Measurements from ENCODE around the gene SELENOF.
A peak's percentile ranks its signal among the peaks of the same experiment; 100 is the strongest.
"Not testable (repeated sequence)": the region's sequence is repeated elsewhere in the genome, so short reads cannot be mapped to it uniquely, and the experiment has no call there.

SELENOF gene

DNA sequence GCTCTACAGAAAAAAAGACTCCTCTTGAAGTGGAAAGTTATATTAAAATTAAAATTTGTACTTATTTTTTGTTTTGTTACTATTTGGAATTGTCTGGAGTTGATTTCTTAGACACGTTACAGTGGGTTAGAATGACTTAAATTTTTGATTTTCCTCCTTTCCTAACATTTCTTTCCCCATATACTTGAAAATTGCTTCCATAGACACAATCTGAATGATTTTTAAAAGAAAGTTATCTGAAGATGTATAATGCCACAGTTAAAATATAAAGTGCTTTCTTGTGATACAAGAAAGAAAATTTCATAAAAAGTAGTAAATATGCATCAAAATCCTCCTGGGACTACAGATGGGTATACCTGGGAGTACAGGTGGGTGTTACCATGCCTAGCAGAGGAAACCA lies 2.8 kb upstream of the SELENOF start:
- no peak for DNase-seq (ENCODE audit: low read depth, low spot score)

DNA sequence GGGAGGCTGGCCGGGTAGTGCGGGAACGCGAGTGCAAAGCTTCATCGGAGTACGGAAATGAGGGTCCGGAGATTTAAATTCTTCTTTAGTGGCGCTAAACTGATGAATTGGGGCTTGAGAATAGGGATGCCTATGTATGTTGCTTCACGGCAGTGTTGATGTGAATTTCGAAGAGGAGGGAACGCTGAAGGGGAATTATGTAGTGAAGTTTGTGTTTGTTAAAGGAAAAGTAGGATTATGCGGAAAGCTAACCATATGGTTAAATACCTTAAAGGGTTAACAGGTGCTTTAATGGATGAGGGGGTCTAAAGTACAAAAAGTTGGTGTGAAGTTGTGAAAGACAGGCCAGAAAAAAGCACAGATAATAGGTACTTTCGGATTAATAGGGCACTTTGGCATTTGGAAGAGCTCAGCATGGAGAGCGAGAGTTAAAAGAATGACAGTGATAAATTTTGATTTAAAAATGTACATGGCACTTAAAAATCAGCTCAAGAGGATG lies 1.9 kb upstream of the SELENOF start:
- no peak for DNase-seq (ENCODE audit: low read depth, low spot score)

DNA sequence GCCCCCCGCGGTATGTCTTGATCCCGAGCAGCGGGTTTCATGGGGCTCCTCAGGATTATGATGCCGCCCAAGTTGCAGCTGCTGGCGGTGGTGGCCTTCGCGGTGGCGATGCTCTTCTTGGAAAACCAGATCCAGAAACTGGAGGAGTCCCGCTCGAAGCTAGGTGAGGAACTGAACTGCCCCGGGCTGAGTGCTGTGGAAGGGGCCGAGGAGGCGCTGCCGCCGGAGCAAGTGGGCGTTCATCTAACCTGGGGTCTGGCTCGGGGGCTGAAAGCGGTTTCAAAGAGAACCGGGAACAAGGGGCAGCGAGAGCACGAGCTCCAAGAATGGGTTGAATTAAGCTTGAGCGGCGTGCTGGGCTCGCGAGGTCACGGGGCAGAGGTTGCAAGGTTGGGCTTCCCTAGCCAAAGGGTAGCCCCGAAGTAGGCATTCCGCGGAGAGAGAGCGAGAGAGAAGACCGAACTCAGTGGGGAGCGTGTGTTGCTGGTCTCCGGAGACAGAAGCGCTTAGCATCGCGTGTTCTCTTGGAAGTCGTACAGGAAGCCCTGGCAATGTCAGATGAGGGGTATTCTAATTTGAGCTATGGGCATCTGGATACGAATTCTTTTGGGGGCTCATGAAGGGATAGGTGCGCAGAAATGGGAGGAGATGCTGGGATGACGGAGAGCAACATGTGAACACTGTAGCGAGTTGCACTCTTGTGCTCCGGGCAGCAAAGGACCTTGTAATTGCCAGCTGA lies 1.2 kb upstream of the SELENOF start:
- DNase-seq (ENCODE audit: low read depth, low spot score) = peak; percentile 88

DNA sequence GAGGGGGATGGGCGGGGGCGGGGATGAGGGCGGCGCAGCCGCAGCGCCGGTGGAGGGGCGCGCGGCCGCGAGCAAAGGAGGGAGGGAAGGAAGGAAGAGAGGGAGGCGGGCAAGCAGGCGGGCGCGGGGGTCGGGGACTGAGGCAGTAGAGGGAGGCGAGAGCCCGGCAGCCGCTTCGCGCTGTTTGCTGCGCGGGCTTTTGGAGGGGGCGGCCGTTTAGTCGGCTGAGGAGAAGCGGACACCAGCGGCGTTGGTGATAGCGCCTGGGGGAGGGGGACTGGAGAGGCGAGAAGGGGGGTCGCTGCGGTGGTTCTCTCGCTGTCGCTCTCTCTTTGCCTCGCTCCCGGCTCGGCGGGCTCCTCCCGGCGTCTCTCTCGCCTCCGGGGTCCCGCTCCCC lies 673 bp upstream of the SELENOF start, which contains the start of gene HS2ST1:
TSS of gene HS2ST1 (plus strand) at position 35 of the 397 bp plus-strand sequence.
- DNase-seq (ENCODE audit: low read depth, low spot score) = no peak

DNA sequence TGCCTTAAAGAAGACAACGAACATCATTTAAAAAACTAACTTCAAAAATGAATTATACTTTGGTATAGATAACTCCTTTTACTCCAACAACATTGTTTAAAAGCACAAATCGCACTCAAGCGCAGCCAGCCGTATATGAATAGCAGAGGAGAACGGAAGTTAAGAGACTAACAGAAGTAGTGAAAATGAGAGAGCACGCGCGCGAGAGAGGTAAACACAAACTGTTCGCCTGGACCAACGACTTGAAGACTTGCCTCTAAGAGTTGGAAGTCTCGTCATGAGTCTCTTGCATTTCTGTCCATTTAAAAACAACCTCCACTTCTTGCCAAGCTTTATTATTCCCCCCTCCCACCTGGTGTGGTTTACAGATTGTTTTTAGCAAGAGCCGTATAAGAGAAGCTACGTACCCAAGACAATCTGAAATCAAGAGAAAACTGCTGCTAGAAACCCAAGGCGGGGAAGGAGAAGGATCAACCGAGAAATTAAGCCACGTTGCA lies 479 bp downstream of the SELENOF start:
- no peak for DNase-seq (ENCODE audit: low read depth, low spot score)

DNA sequence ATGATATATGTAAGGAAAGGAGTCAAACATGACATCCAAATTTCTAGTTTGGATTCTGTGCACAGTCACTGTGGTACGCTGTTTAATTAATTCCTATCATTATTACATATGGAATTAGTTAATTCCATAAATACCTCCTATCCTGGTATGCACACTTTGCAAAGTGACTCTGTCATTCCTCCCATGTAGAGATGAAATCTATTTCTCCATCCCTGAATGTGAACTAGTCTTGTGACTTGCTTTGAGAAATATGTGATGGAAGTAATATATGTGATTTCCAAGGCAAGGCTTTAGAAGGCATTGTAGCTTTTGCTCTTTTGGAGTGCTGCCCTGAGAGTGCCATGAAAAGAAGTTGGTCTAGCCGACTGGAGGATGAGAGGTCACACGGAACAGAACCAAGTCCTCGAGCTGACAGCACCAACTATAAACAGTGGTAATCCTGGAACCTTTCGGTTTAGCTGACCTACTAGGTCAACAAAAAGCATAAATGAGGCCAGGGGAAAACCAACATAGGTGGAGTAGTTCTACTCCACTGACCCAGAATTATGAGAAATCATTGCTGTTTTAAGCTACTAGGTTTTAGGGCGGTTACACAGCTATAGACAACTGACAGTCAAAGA lies 1.5 kb downstream of the SELENOF start:
- no peak for DNase-seq (ENCODE audit: low read depth, low spot score)

DNA sequence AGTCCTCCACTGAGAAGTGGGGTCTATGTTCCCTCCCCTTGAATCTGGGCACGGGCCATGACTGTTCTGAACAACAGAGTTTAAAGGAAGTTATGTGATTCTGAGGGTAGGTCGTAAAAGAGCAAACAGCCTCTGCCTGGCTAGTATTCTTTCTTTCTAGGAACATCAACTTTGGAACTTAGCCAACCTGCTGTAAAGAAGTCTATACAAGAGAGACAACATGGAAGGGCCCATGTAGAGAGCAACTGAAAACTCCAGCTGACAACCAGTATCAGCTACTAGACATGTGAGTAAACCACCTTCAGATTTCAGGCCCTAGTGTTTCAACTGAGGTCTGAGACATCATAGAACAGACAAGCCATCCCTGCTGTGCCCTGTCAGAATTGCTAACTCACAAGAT lies 7.5 kb downstream of the SELENOF start:
- no peak for DNase-seq (ENCODE audit: low read depth, low spot score)

DNA sequence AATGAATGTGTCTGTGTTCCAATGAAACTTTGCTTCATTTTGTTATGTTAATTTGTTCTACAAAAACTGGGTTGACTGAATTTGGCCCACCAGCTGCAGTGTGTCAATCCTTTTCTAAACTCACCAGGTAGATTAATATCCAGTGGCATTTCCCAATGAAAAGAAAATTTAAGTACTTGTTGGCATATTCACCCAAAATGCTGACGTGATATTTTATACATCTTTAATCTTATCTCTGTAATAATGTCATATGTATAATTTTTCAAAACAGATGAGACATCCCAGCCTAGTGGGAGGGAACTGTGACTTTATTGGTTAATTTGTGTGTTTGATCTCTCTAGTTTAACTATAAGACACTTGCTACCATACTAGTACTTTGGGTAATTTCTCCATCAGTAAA lies 8.1 kb downstream of the SELENOF start:
- no peak for DNase-seq (ENCODE audit: low read depth, low spot score)

DNA sequence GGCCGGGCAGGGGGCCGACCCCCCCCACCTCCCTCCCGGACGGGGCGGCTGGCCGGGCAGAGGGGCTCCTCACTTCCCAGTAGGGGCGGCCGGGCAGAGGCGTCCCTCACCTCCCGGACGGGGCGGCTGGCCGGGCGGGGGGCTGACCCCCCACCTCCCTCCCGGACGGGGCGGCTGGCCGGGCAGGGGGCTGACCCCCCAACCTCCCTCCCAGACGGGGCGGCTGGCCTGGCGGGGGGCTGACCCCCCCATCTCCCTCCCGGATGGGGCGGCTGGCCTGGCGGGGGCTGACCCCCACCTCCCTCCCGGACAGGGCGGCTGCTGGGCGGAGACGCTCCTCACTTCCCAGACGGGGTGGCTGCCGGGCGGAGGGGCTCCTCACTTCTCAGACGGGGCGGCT lies 14.5 kb downstream of the SELENOF start:
- not testable (repeated sequence) for DNase-seq (ENCODE audit: low read depth, low spot score)

DNA sequence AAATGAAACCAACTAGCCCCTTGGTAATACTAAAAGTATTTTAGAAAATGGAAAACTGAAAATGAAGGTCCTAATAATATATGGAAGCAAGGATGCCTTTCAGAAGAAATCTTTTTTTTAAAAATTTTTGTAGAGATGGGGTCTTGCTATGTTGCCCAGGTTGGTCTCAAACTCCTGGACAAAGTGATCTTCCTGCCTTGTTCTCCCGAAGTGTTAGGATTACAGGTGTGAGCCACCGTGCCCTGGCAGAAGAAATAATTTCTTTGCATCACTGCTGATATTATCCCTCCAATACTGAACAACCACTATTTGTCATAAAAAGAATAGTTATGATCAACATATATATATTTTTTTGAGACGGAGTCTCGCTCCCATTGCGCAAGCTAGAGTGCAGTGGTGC lies 25.6 kb downstream of the SELENOF start:
- DNase-seq (ENCODE audit: low read depth, low spot score) = no peak

DNA sequence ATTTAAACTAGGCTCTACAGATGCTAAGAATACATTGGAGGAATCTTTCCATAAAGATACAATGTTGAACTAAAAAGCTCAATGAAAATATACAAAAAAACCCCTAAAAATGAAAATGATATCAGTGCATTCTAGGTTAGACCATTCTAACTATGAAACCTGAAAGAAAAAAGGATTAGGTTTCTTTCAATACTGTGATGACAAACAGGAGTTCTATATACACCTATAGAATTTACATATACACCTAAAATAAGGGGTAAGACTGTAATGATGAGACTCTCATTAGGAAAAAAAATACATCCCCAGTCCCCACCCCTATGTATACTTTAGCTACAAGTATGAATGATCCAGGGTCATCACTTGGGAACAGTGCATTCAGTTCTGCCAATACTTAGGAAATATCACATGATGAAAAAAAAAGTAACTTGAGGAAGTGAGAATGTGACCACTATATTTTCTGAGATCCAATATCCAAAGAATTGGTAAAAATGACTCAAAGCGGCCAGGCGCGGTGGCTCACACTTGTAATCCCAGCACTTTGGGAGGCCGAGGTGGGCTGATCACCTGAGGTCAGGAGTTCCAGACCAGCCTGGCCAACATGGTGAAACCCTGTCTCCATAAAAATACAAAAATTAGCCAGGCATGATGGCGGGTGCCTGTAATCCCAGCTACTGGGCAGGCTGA lies 26.3 kb downstream of the SELENOF start:
- no peak for DNase-seq (ENCODE audit: low read depth, low spot score)

DNA sequence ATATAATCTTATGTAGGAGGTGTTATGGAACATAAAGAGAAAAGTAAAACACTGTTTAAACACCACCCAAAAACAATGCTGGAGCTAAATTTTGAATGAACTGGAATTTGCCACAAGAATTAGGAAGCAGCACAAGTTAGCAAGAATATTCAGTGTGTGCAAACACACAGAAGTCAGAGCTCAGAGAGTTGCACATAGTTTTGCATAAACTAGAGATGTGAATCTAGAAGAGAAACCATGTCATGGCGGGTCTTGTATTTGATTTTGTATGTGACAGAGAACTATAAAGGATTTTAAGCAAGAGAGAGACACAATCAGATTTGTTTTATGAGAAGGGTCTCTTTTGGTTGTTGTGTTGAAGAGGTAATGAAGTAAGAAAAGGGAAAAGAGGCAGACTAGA lies 38.2 kb downstream of the SELENOF start:
- no peak for DNase-seq (ENCODE audit: low read depth, low spot score)

DNA sequence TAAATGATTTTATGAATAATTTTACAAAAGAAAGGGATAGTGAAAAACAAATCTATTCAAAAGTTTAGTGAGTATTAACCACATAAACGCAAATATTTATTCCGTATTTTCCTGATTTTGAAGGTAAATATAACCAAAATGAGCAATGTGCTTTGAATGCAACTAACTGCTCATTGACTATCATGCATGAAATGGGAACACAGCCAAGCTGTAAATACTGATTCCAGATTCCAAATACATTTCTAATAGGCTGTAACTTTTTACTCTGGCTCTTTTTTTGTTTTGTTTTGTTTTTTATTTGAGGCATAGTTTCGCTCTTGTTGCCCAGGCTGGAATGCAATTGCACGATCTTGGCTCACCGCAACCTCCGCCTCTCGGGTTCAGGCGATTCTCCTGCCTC lies 41.8 kb downstream of the SELENOF start:
- no peak for DNase-seq (ENCODE audit: low read depth, low spot score)

DNA sequence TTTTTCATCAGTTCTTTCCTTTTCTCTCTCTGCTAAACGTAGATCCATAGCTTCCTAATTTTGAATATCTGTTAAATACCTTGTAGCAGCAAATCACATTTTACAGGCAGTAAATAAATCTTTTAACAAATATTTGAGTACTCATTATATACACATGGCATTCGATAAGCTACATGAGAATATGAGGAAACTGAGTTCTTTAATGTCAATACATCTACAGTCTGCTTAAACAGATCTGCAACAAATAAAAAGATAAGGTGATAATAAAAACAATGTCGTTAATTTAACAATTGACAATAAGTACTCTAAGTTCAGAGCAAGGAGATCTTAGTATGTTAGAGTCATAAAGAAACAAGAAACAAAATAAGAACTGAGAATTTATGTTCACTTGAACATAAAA lies 42.9 kb downstream of the SELENOF start:
- no peak for DNase-seq (ENCODE audit: low read depth, low spot score)

DNA sequence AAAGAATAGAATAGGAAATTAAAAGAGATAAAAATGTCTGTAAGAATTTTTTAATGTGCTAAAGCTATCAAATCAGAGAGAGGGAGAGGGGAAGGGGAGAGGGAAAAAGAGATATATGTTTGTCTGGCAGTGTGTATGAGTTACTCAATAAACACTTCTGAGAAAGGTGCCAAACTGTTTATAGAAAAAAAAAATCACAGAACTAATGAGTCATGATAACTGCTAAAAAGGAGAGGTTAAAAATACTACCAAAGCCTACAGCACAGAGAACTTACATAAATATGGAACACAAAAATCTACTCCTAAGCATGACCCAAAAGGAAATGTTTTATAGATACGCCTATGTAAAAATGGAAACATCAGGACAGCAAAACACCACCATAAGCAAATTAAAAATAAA lies 45.4 kb downstream of the SELENOF start:
- DNase-seq (ENCODE audit: low read depth, low spot score) = no peak

DNA sequence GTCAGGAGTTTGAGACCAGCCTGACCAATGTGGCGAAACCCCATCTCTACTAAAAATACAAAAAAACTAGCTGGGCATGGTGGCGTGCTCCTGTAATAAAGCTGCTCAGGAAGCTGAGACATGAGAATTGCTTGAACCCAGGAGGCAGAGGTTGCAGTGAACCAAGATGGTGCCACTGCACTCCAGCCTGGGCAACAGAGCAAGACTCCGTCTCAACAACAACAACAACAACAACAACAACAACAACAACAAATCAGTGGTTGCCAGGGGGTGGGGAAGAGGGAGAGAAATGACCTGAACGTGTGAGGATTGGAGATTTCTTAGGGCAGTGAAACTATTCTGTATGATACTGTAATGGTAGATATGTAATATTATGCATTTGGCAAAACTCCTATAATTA lies 46.6 kb downstream of the SELENOF start:
- not testable (repeated sequence) for DNase-seq (ENCODE audit: low read depth, low spot score)

DNA sequence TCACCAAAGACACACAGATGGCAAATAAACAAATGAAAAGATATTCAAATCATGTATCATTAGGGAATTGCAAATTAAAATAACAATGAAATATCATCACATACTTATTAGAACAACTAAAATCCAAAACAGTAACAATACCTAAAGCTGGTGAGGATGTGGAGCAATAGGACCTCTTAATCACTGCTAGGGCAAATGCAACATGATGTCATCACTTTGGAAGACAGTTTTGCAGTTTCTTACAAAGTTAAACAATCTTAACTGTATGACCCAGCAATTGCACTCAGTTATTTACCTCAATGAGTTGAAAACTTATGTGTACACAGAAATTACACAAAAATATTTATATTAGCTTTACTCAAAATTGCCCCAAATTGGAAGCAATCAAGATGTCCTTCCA lies 47.3 kb downstream of the SELENOF start:
- DNase-seq (ENCODE audit: low read depth, low spot score) = no peak

DNA sequence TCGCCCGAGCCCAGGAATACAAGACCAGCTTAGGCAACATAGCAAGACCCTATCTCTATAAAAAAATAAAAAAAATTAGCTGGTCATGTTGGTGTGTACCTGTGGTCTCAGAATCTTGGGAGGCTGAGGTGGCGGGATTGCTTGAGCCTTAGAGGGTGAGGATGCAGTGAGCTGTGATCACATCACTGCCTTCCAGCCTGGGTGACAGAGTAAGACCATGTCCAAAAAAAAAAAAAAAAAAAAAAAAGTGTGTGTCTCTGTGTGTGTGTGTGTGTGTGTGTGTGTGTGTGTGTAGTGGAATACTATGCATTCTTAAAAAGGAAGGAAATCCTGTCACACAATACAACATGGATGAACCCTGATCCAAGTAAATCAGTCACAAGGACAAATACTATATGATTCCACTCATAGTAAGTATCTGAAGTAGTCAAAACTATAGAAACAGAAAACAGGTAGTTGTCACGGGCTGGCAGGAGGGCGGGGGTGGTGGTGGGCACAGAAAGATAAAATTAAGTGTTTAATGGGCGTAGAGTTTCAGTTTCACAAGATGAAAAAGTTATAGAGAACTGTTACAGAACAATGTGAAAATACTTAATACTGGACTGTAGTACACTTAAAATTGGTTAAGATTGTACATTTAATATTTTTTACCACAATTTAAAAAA lies 47.8 kb downstream of the SELENOF start:
- no peak for DNase-seq (ENCODE audit: low read depth, low spot score)

DNA sequence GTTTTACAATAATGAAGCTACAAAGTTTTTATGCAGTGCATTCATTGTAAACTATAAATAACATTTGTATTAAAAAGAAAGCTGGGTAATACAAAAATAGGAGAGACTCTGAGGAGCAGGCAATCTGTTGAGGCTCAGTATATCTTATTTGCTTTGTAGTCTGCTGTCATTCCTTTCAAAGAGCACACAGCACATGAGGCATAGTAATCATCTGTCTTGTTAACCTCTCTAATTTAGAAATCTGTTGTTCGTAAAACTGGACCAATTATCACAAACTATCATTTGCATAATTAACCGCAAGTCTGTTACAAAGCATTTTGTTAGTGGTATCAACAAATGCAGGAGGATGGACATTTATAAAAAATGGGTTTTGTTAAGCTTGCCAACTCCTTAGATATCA lies 51.0 kb downstream of the SELENOF start:
- DNase-seq (ENCODE audit: low read depth, low spot score) = no peak

DNA sequence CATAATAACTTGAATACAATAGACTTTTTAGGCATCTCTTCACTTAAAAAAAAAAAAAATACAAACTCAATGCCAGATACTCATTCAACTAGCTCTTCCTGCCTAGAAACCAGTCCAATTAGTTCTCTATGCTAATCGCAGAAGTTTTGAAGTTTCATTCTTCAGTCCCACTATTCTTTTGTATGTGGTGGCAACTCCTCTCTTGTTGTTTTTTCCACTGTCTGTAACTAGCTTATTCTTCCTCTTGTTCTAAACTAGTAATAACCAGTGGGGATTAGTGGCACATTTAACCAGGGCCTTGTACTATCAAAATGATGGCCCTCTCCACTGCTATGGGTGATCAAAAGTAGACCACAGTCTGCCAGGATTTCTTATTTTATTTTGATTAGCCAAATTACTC lies 52.5 kb downstream of the SELENOF start:
- DNase-seq (ENCODE audit: low read depth, low spot score) = no peak

DNA sequence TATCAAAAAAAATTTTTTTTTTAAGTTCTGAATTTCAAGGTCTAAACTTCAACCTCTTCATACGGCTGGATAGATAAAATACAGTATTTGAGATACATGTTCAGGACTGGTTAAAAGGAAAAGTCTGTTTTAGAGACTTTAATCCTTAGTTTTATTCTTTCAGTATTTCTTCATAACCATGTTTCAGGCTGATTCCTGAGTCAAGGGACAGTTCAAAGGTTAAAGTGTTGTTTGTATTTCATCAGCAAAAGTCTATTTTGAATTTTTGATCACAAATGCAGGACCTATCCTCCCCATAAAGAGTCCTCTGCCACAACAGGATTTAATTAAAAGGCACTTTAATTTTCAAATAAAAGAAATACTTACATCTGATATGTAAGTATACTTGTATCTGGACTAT lies 53.5 kb downstream of the SELENOF start:
- no peak for DNase-seq (ENCODE audit: low read depth, low spot score)

DNA sequence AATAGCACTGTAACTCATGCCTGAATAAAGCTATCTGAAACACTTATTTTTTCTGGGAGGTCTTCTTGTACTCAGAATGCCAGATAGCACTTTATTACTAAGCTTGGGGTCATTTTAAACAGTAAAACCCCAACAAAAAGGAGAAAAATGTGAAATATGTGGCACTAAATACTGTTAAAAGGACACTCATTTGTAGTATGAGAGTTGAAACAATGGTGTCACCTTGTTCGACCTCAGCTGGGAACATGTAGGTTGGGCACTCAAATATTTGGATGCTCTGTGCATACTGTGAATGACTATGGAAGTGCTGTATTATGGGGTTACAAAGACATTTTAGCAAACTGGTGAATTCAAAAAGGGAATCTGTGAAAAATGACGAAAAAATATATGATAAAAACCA lies 53.9 kb downstream of the SELENOF start:
- no peak for DNase-seq (ENCODE audit: low read depth, low spot score)
